Measurements from ENCODE around the gene CFB.

DNA sequence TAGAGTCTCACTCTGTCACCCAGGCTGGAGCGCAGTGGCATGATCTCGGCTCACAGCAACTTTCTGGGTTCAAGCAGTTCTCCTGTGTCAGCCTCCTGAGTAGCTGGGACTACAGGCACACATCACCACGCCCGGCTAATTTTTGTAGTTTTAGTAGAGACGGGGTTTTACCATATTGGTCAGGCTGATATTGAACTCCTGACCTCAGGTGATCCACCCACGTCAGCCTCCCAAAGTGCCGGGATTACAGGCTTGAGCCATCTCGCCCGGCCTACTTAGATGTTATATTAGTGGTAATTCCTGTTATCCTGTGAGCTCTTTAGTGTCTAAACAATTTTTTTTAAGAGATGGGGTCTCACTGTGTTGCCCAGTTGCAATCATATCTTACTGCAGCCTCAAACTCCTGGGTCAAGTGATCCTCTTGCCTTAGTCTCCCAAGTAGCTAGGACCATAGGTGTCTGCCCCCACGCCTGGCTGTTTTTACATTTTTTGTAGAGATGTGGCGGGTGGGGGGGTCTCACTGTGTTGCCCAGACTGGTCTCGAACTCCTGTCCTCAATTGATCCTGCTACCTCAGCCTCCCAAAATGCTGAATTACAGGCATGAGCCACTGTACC is 32.0 kb downstream of the CFB start:
- TF ChIP-seq POLR2AphosphoS5 (IDR thresholded peaks at IDR 0.05; ENCODE audit: borderline replicate concordance, low read depth, low read length) (no peak), EZH2 (IDR thresholded peaks at IDR 0.05) (no peak)

All from SK-N-MC (cell line).